MM.1S (cell line): Measurements from ENCODE around the gene MTMR12.

ENCODE experiments used
- CTCF ChIP-seq: fragments of 300-600 bp; sonication (generic); IDR thresholded peaks from 2 replicates; pipeline ENCODE4 v1.5.1; 2016; ENCODE audit warnings: antibody characterized with exemption, low read length, mixed read lengths
- EZH2 ChIP-seq: fragments of 300-600 bp; sonication (generic); optimal IDR thresholded peaks from 2 replicates; pipeline ENCODE3; 2017; ENCODE audit warnings: low read depth, mild to moderate bottlenecking, antibody characterized with exemption, low read length, mixed read lengths
- EZH2phosphoT487 ChIP-seq: fragments of 300-600 bp; sonication (generic); IDR thresholded peaks from 2 replicates; pipeline ENCODE4 v1.6.1; 2018; ENCODE audit warnings: antibody characterized with exemption, low read length

GRCh38 chr5:32285510-32286138, 27.1 kb downstream of the MTMR12 start:
- TF ChIP-seq CTCF (no peak), EZH2 (no peak), EZH2phosphoT487 (no peak)
